MM.1S (cell line): ENCODE data around the gene KRT79.

ENCODE experiments used
- DNase-seq: peaks from one replicate; pipeline ENCODE4 v3.0.0-alpha.2; 2015
- H2AFZ ChIP-seq: fragments of 300-600 bp; sonication (generic); 2 replicates; pipeline ENCODE4 v1.6.0; 2016; ENCODE audit warnings: antibody characterized with exemption, low read length
- H3F3A ChIP-seq: fragments of 300-600 bp; sonication (generic); 2 replicates; pipeline ENCODE4 v1.6.1; 2016; ENCODE audit warnings: mild to moderate bottlenecking, antibody characterized with exemption, low read length, moderate library complexity, mixed read lengths; ENCODE audit not compliant: insufficient read depth
- H3K27ac ChIP-seq: fragments of 300-600 bp; sonication (generic); 2 replicates; pipeline ENCODE4 v1.5.1; 2016; ENCODE audit warnings: mild to moderate bottlenecking, low read length
- H3K27me3 ChIP-seq: fragments of 300-600 bp; sonication (generic); replicated peaks from 2 replicates; pipeline ENCODE4 v1.6.0; 2016; ENCODE audit warnings: low read length; ENCODE audit not compliant: insufficient read depth
- H3K36me3 ChIP-seq: fragments of 300-600 bp; sonication (generic); replicated peaks from 2 replicates; pipeline ENCODE4 v1.6.1; 2016; ENCODE audit warnings: mild to moderate bottlenecking, low read length, mixed read lengths; ENCODE audit not compliant: insufficient read depth
- H3K4me1 ChIP-seq: fragments of 300-600 bp; sonication (generic); 2 replicates; pipeline ENCODE4 v1.6.1; 2016; ENCODE audit warnings: low read length, mixed read lengths
- H3K4me2 ChIP-seq: fragments of 300-600 bp; sonication (generic); 2 replicates; pipeline ENCODE4 v1.6.0; 2016; ENCODE audit warnings: low read depth, low read length
- H3K4me3 ChIP-seq: fragments of 300-600 bp; sonication (generic); 2 replicates; pipeline ENCODE4 v1.5.1; 2016; ENCODE audit warnings: low read length, mixed read lengths
- H3K79me2 ChIP-seq: fragments of 300-600 bp; sonication (generic); 2 replicates; pipeline ENCODE4 v1.6.1; 2016; ENCODE audit warnings: mixed run types, low read length, mixed read lengths
- H3K9ac ChIP-seq: fragments of 300-600 bp; sonication (generic); 2 replicates; pipeline ENCODE4 v1.6.1; 2016; ENCODE audit warnings: low read length, mixed read lengths
- H3K9me2 ChIP-seq: fragments of 300-600 bp; sonication (generic); replicated peaks from 2 replicates; pipeline ENCODE4 v1.6.1; 2016; ENCODE audit warnings: mild to moderate bottlenecking, low read length, mixed read lengths; ENCODE audit not compliant: insufficient read depth
- H3K9me3 ChIP-seq: fragments of 300-600 bp; sonication (generic); replicated peaks from 2 replicates; pipeline ENCODE4 v1.6.1; 2016; ENCODE audit warnings: mild to moderate bottlenecking, low read length, mixed read lengths; ENCODE audit not compliant: insufficient read depth
- H4K20me1 ChIP-seq: fragments of 300-600 bp; sonication (generic); 2 replicates; pipeline ENCODE4 v1.6.1; 2016; ENCODE audit warnings: mild to moderate bottlenecking, low read length, moderate library complexity, mixed read lengths; ENCODE audit not compliant: insufficient read depth
- CTCF ChIP-seq: fragments of 300-600 bp; sonication (generic); IDR thresholded peaks from 2 replicates; pipeline ENCODE4 v1.5.1; 2016; ENCODE audit warnings: antibody characterized with exemption, low read length, mixed read lengths
- EZH2 ChIP-seq: fragments of 300-600 bp; sonication (generic); optimal IDR thresholded peaks from 2 replicates; pipeline ENCODE3; 2017; ENCODE audit warnings: low read depth, mild to moderate bottlenecking, antibody characterized with exemption, low read length, mixed read lengths
- EZH2phosphoT487 ChIP-seq: fragments of 300-600 bp; sonication (generic); IDR thresholded peaks from 2 replicates; pipeline ENCODE4 v1.6.1; 2018; ENCODE audit warnings: antibody characterized with exemption, low read length

The KRT79 gene

GRCh38 chr12:52812749-52813148 is 21.4 kb downstream of the KRT79 start:
- no peaks in the 10 kb centered on the region for H3K9me3 ChIP-seq
- no peaks in the 10 kb centered on the region for H3K36me3 ChIP-seq
- DNase-seq, result no peak
- peaks cover 85% of the 10 kb centered on the region for H3K27me3 ChIP-seq
- H4K20me1 ChIP-seq, result no peaks in the 10 kb centered on the region
- H3K4me1 ChIP-seq, result no peaks in the 10 kb centered on the region
- H3F3A ChIP-seq, result no peaks in the 10 kb centered on the region
- no peak overlapping the region for H3K4me3 ChIP-seq
- no peak overlapping the region for H2AFZ ChIP-seq
- TF ChIP-seq CTCF, result no peak
- no peak for TF ChIP-seq EZH2
- no peak for TF ChIP-seq EZH2phosphoT487
- no peak overlapping the region for H3K27ac ChIP-seq
- no peak overlapping the region for H3K9ac ChIP-seq
- no peaks in the 10 kb centered on the region for H3K79me2 ChIP-seq
- no peaks in the 10 kb centered on the region for H3K9me2 ChIP-seq
- H3K4me2 ChIP-seq, result no peak overlapping the region

GRCh38 chr12:52812073-52812400 is 22.1 kb downstream of the KRT79 start:
- Histone ChIP-seq H3K79me2 (no peaks in the 10 kb centered on the region), H3K27me3 (peaks cover 85% of the 10 kb centered on the region), H3K4me3 (no peak overlapping the region), H2AFZ (no peak overlapping the region), H3K9ac (no peak overlapping the region), H3K4me2 (no peak overlapping the region), H3K9me3 (no peaks in the 10 kb centered on the region), H3K27ac (no peak overlapping the region), H3F3A (no peaks in the 10 kb centered on the region), H4K20me1 (no peaks in the 10 kb centered on the region), H3K36me3 (no peaks in the 10 kb centered on the region), H3K9me2 (no peaks in the 10 kb centered on the region), H3K4me1 (no peaks in the 10 kb centered on the region)
- DNase-seq, result no peak
- no peak for TF ChIP-seq EZH2
- TF ChIP-seq CTCF, result no peak
- no peak for TF ChIP-seq EZH2phosphoT487

GRCh38 chr12:52811191-52812072 is 22.7 kb downstream of the KRT79 start:
- H3F3A ChIP-seq, result no peaks in the 10 kb centered on the region
- peaks cover 86% of the 10 kb centered on the region for H3K27me3 ChIP-seq
- no peak overlapping the region for H3K4me2 ChIP-seq
- H3K4me3 ChIP-seq, result no peak overlapping the region
- H3K9me3 ChIP-seq, result no peaks in the 10 kb centered on the region
- DNase-seq, result no peak
- H3K79me2 ChIP-seq, result no peaks in the 10 kb centered on the region
- H2AFZ ChIP-seq, result no peak overlapping the region
- H4K20me1 ChIP-seq, result no peaks in the 10 kb centered on the region
- TF ChIP-seq EZH2phosphoT487 (no peak), EZH2 (no peak), CTCF (no peak)
- no peaks in the 10 kb centered on the region for H3K4me1 ChIP-seq
- H3K9me2 ChIP-seq, result no peaks in the 10 kb centered on the region
- H3K9ac ChIP-seq, result no peak overlapping the region
- H3K36me3 ChIP-seq, result no peaks in the 10 kb centered on the region
- H3K27ac ChIP-seq, result no peak overlapping the region
